HEK293T (cell line): ENCODE results near the gene APOBEC3H.

Source experiments
- CTCF ChIA-PET: fragments of 350-600 bp; formaldehyde crosslinking; extraction: SDS; loops from one replicate; lab custom pipeline; 2021; ENCODE audit warnings: antibody characterized with exemption, inconsistent platforms; lab: Yijun Ruan, JAX
- POLR2A ChIA-PET: fragments of 350-600 bp; formaldehyde crosslinking; extraction: SDS; loops from one replicate; lab custom pipeline; 2020; ENCODE audit warnings: antibody characterized with exemption, inconsistent platforms; lab: Yijun Ruan, JAX
- DNase-seq: peaks from one replicate; pipeline ENCODE4 v3.0.0; 2012; ENCODE audit warnings: mixed read lengths; ENCODE audit errors: extremely low spot score
- ARNT ChIP-seq: fragments of 450-650 bp; IDR thresholded peaks from 2 replicates; pipeline ENCODE4 v1.6.1; 2017; ENCODE audit warnings: mild to moderate bottlenecking
- BHLHE40 ChIP-seq: fragments of 450-650 bp; IDR thresholded peaks from 2 replicates; pipeline ENCODE4 v1.6.1; 2016; ENCODE audit warnings: mild to moderate bottlenecking, moderate library complexity, borderline replicate concordance
- CTBP1 ChIP-seq: fragments of 450-650 bp; IDR thresholded peaks from 2 replicates; pipeline ENCODE4 v1.6.1; 2016; ENCODE audit warnings: borderline replicate concordance
- ELF4 ChIP-seq: fragments of 450-650 bp; IDR thresholded peaks from 2 replicates; pipeline ENCODE4 v1.6.1; 2017; ENCODE audit warnings: antibody characterized with exemption
- FOXA1 ChIP-seq: fragments of 450-650 bp; IDR thresholded peaks from 2 replicates; pipeline ENCODE4 v1.6.1; 2016; ENCODE audit warnings: mild to moderate bottlenecking
- FOXK2 ChIP-seq: fragments of 450-650 bp; IDR thresholded peaks from 2 replicates; pipeline ENCODE4 v1.6.1; 2016; ENCODE audit warnings: mild to moderate bottlenecking
- FOXM1 ChIP-seq: fragments of 450-650 bp; IDR thresholded peaks from 2 replicates; pipeline ENCODE4 v1.6.1; 2017; ENCODE audit warnings: mild to moderate bottlenecking, borderline replicate concordance
- HDGF ChIP-seq: fragments of 450-650 bp; IDR thresholded peaks from 2 replicates; pipeline ENCODE4 v1.6.1; 2017; ENCODE audit warnings: antibody characterized with exemption, borderline replicate concordance
- L3MBTL2 ChIP-seq: fragments of 450-650 bp; conservative IDR thresholded peaks from 2 replicates; pipeline ENCODE4 v1.6.1; 2016; ENCODE audit warnings: mild to moderate bottlenecking
- LEF1 ChIP-seq: fragments of 450-650 bp; IDR thresholded peaks from 2 replicates; pipeline ENCODE4 v1.6.1; 2017; ENCODE audit warnings: mild to moderate bottlenecking, borderline replicate concordance
- NFRKB ChIP-seq: fragments of 450-650 bp; IDR thresholded peaks from 2 replicates; pipeline ENCODE4 v1.6.1; 2016; ENCODE audit warnings: mild to moderate bottlenecking, moderate library complexity
- PKNOX1 ChIP-seq: fragments of 450-650 bp; IDR thresholded peaks from 2 replicates; pipeline ENCODE4 v1.6.1; 2016
- SP1 ChIP-seq: fragments of 450-650 bp; IDR thresholded peaks from 2 replicates; pipeline ENCODE4 v1.6.1; 2017
- SUZ12 ChIP-seq: fragments of 450-650 bp; IDR thresholded peaks from 2 replicates; pipeline ENCODE4 v1.6.1; 2016; ENCODE audit warnings: mild to moderate bottlenecking
- TARDBP ChIP-seq: fragments of 450-650 bp; IDR thresholded peaks from 2 replicates; pipeline ENCODE4 v1.6.1; 2016
- ZNF384 ChIP-seq: fragments of 450-650 bp; IDR thresholded peaks from 2 replicates; pipeline ENCODE4 v1.6.1; 2016

APOBEC3H gene

GRCh38 chr22:39087881-39088684 is 9.0 kb upstream of the APOBEC3H start:
- ChIA-PET POLR2A (interaction anchor here (1.1 to 1.2 kb wide), 3 partner anchors 15 to 231 kb away, joined by 3 to 5 read pairs (median 3); partner anchors contain the start of gene RPL3), CTCF (no interaction called here)
- TF ChIP-seq ZNF384 = no peak
- TF ChIP-seq SUZ12 = no peak
- TF ChIP-seq L3MBTL2 = no peak
- no peak for TF ChIP-seq PKNOX1
- TF ChIP-seq TARDBP = no peak
- TF ChIP-seq CTBP1 = no peak
- TF ChIP-seq BHLHE40 = no peak
- no peak for TF ChIP-seq FOXK2
- no peak for TF ChIP-seq NFRKB
- TF ChIP-seq FOXA1 = no peak
- no peak for TF ChIP-seq SP1
- no peak for TF ChIP-seq LEF1
- no peak for TF ChIP-seq ARNT
- TF ChIP-seq HDGF = no peak
- TF ChIP-seq FOXM1 = no peak
- no peak for TF ChIP-seq ELF4
- DNase-seq = no peak

GRCh38 chr22:39088685-39089032 is 8.4 kb upstream of the APOBEC3H start:
- TF ChIP-seq CTBP1 = no peak
- no peak for TF ChIP-seq LEF1
- no peak for TF ChIP-seq FOXM1
- TF ChIP-seq L3MBTL2 = no peak
- no peak for TF ChIP-seq PKNOX1
- TF ChIP-seq ARNT = no peak
- no peak for TF ChIP-seq SP1
- TF ChIP-seq ZNF384 = no peak
- no peak for TF ChIP-seq NFRKB
- TF ChIP-seq TARDBP = no peak
- no peak for TF ChIP-seq HDGF
- TF ChIP-seq SUZ12 = no peak
- TF ChIP-seq FOXA1 = no peak
- TF ChIP-seq FOXK2 = no peak
- no peak for TF ChIP-seq BHLHE40
- no peak for TF ChIP-seq ELF4
- CTCF ChIA-PET = no interaction called here
- no peak for DNase-seq
- POLR2A ChIA-PET = interaction anchor here (0.5 to 1.2 kb wide), 4 partner anchors 15 to 231 kb away, joined by 3 to 5 read pairs (median 3); partner anchors contain the start of gene RPL3

- CTCF ChIA-PET = no interaction called here
- no peak for TF ChIP-seq SP1
- no peak for TF ChIP-seq FOXA1
- TF ChIP-seq NFRKB = no peak
- TF ChIP-seq BHLHE40 = no peak
- no peak for TF ChIP-seq SUZ12
- no peak for TF ChIP-seq ELF4
- no peak for TF ChIP-seq FOXK2
- POLR2A ChIA-PET = no interaction called here
- no peak for DNase-seq
These were observed 7.1 kb upstream of the APOBEC3H start for GRCh38 chr22:39089928-39090327.

- TF ChIP-seq ARNT = no peak
- no peak for TF ChIP-seq FOXK2
- TF ChIP-seq FOXA1 = no peak
- no peak for TF ChIP-seq TARDBP
- TF ChIP-seq CTBP1 = no peak
- no peak for TF ChIP-seq LEF1
- no peak for TF ChIP-seq HDGF
- ChIA-PET CTCF (no interaction called here), POLR2A (no interaction called here)
- DNase-seq = no peak
These were observed 6.5 kb upstream of the APOBEC3H start for GRCh38 chr22:39090426-39091064.

- no peak for DNase-seq
- POLR2A ChIA-PET = no interaction called here
- TF ChIP-seq SP1 (no peak), CTBP1 (no peak), FOXK2 (no peak), LEF1 (no peak), HDGF (no peak), SUZ12 (no peak), ARNT (no peak), FOXM1 (no peak), FOXA1 (no peak), TARDBP (no peak), PKNOX1 (no peak), ELF4 (no peak), ZNF384 (no peak), BHLHE40 (no peak), NFRKB (no peak), L3MBTL2 (no peak)
- CTCF ChIA-PET = no interaction called here
These were observed 5.6 kb upstream of the APOBEC3H start for GRCh38 chr22:39091126-39092081.
